ENCODE measurements around the gene ATP6V0D1. TPM values are rescaled to one million over a fixed set of nuclear protein-coding genes. Genes with fewer than 3 reads are reported as not detected.

Gene ATP6V0D1
- polyA plus RNA-seq, 1 of the 3 experiments (the other 2 are of a cell fraction): 135 TPM

GRCh38 chr16:67454852-67455251, 26.1 kb downstream of the ATP6V0D1 start (continued):
- TF ChIP-seq, protein P1, sequence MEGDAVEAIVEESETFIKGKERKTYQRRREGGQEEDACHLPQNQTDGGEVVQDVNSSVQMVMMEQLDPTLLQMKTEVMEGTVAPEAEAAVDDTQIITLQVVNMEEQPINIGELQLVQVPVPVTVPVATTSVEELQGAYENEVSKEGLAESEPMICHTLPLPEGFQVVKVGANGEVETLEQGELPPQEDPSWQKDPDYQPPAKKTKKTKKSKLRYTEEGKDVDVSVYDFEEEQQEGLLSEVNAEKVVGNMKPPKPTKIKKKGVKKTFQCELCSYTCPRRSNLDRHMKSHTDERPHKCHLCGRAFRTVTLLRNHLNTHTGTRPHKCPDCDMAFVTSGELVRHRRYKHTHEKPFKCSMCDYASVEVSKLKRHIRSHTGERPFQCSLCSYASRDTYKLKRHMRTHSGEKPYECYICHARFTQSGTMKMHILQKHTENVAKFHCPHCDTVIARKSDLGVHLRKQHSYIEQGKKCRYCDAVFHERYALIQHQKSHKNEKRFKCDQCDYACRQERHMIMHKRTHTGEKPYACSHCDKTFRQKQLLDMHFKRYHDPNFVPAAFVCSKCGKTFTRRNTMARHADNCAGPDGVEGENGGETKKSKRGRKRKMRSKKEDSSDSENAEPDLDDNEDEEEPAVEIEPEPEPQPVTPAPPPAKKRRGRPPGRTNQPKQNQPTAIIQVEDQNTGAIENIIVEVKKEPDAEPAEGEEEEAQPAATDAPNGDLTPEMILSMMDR (IDR thresholded peaks at IDR 0.05): no peak
- TF ChIP-seq ZBTB33 (IDR thresholded peaks at IDR 0.05; ENCODE audit: borderline replicate concordance, low read depth): no peak
- TF ChIP-seq USF1 (IDR thresholded peaks at IDR 0.05; ENCODE audit: borderline replicate concordance, low read depth): no peak
- no peak for TF ChIP-seq SMC3 (IDR thresholded peaks at IDR 0.05; ENCODE audit: low read depth, low read length)

DNA sequence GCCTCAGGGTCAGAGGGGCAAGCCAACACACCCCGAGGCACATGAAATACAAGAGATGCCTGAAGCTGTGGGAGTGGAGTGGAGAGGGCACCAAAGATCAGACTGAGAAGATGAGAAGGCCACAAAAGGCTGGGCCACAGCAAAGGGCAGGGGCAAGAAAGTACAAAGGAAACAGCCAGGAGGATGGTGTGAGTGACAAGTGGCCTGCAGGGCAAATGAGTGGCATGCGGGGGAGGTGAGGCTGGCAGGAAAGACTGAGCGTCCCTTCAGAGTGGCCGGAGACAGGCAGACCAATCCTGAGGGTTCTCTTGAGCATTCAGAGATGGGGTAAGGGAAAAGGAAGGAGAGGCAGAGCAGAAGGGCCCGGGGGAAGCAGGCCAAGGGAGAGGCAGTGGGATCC, 26.9 kb downstream of the ATP6V0D1 start:
- TF ChIP-seq, protein P2, sequence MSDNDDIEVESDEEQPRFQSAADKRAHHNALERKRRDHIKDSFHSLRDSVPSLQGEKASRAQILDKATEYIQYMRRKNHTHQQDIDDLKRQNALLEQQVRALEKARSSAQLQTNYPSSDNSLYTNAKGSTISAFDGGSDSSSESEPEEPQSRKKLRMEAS (IDR thresholded peaks at IDR 0.05; ENCODE audit: low read depth): no peak
- TF ChIP-seq RFX5 (IDR thresholded peaks at IDR 0.05; ENCODE audit: low read length) (no peak), TEAD4 (IDR thresholded peaks at IDR 0.05; ENCODE audit: borderline replicate concordance, insufficient read depth) (no peak), MEF2A (IDR thresholded peaks at IDR 0.05; ENCODE audit: borderline replicate concordance, low read depth) (no peak), SIN3A (IDR thresholded peaks at IDR 0.05; ENCODE audit: borderline replicate concordance, low read depth, low read length) (no peak), ZBTB33 (IDR thresholded peaks at IDR 0.05; ENCODE audit: borderline replicate concordance, low read depth) (no peak), NRF1 (IDR thresholded peaks at IDR 0.05; ENCODE audit: low read depth, low read length) (no peak), FOSL2 (IDR thresholded peaks at IDR 0.05; ENCODE audit: borderline replicate concordance, low read depth) (no peak)
- TF ChIP-seq, protein P1 (IDR thresholded peaks at IDR 0.05): no peak
- ChIA-PET CTCF (no interaction called here), POLR2A (no interaction called here)
- no peaks in the 10 kb centered on the region for H3F3A ChIP-seq (replicated peaks; ENCODE audit: insufficient read depth)
- peaks cover 9% of the 10 kb centered on the region; the same call in 1 of the 2 replicates for H3K79me2 ChIP-seq (ENCODE audit: insufficient read depth)
- H3K27me3 ChIP-seq (ENCODE audit: insufficient read depth): no peaks in the 10 kb centered on the region
- H4K20me1 ChIP-seq (ENCODE audit: insufficient read depth): peaks cover 42% of the 10 kb centered on the region
- H3K27ac ChIP-seq (ENCODE audit: low read depth in 2 of 2, low read length in 1 of 2): no peak overlapping the region
- WGBS (ENCODE audit: low lambda C conversion rate): 92% methylated on average over 5 of the region's 5 CpGs
- no peaks in the 10 kb centered on the region for H3K9me2 ChIP-seq
- no peaks in the 10 kb centered on the region for H3K9me3 ChIP-seq
- H3K4me1 ChIP-seq (ENCODE audit: control insufficient read depth in 1 of 2, insufficient read depth in 2 of 2, low read depth in 1 of 2, low read length in 1 of 2): peaks cover under 1 to 26% of the 10 kb centered on the region in 2 experiments; a peak in 2 of 4 replicates
- DNase-seq: no peak
- no peak overlapping the region for H2AFZ ChIP-seq (ENCODE audit: low read depth)
- H3K4me2 ChIP-seq: no peak overlapping the region
- no peak overlapping the region for H3K4me3 ChIP-seq (ENCODE audit: low read depth in 2 of 2, low read length in 1 of 2)
- H3K36me3 ChIP-seq (replicated peaks in 1 of 2; ENCODE audit: control insufficient read depth in 1 of 2, insufficient read depth in 2 of 2, low read length in 1 of 2): peaks cover 0 to 7% of the 10 kb centered on the region in 2 experiments
- H3K9ac ChIP-seq: no peak overlapping the region

All from SK-N-SH (cell line).